NCI-H1105 treated with DMSO at 0.1 percent for 48 hours (cell line): Measurements from ENCODE around the gene NISCH.

ENCODE experiments used
- DNase-seq: peaks from one replicate; lab custom pipeline; 2025; lab: John Stamatoyannopoulos, UW

The NISCH gene

GRCh38 chr3:52472239-52473000 lies 17.0 kb downstream of the NISCH start:
- DNase-seq: no peak

- DNase-seq: no peak
These were observed 17.6 kb downstream of the NISCH start for GRCh38 chr3:52473026-52473425.

- DNase-seq: no peak
These were observed 21.8 kb downstream of the NISCH start for GRCh38 chr3:52477076-52477795.

GRCh38 chr3:52477796-52478095 lies 22.3 kb downstream of the NISCH start:
- DNase-seq: no peak

- DNase-seq: no peak
These were observed 23.9 kb downstream of the NISCH start for GRCh38 chr3:52479037-52479876.

- DNase-seq: no peak
These were observed 24.6 kb downstream of the NISCH start for GRCh38 chr3:52479877-52480575.

- DNase-seq: no peak
These were observed 25.6 kb downstream of the NISCH start for GRCh38 chr3:52480768-52481715.

- no peak for DNase-seq
These were observed 26.6 kb downstream of the NISCH start for GRCh38 chr3:52481819-52482521.

GRCh38 chr3:52483081-52483480 lies 27.7 kb downstream of the NISCH start:
- no peak for DNase-seq

- DNase-seq: no peak
These were observed 28.4 kb downstream of the NISCH start for GRCh38 chr3:52483577-52484381.

GRCh38 chr3:52484680-52485461 lies 29.5 kb downstream of the NISCH start:
- DNase-seq: no peak

- no peak for DNase-seq
These were observed 31.8 kb downstream of the NISCH start for GRCh38 chr3:52487050-52487787.

GRCh38 chr3:52487788-52488691 lies 32.6 kb downstream of the NISCH start:
- no peak for DNase-seq

GRCh38 chr3:52488746-52489145 lies 33.3 kb downstream of the NISCH start:
- no peak for DNase-seq

GRCh38 chr3:52489453-52489852 lies 34.0 kb downstream of the NISCH start:
- DNase-seq: no peak

GRCh38 chr3:52490035-52490938 lies 34.9 kb downstream of the NISCH start:
- DNase-seq: no peak
